ENCODE data around the gene DRD2.

DRD2 gene

GRCh38 chr11:113460469-113460868 lies 14.7 kb downstream of the DRD2 start:
- no peak overlapping the region for H3K4me3 ChIP-seq (ENCODE audit: low read depth in 1 of 2, low read length in 2 of 2)
- no peak overlapping the region for H3K27ac ChIP-seq (ENCODE audit: low read depth, low read length)
- no peaks in the 10 kb centered on the region for H3K9me3 ChIP-seq (ENCODE audit: low read length)
- H3K9ac ChIP-seq (ENCODE audit: low read length), result no peak overlapping the region
- no peaks in the 10 kb centered on the region for H3K4me1 ChIP-seq (ENCODE audit: insufficient read depth, low read length)
- H3K36me3 ChIP-seq (ENCODE audit: insufficient read depth, low read length), result no peaks in the 10 kb centered on the region
- H3K27me3 ChIP-seq (ENCODE audit: control insufficient read depth in 1 of 2, insufficient read depth in 2 of 2, low read length in 2 of 2), result no peaks in the 10 kb centered on the region

- H3K27ac ChIP-seq (ENCODE audit: low read depth, low read length), result no peak overlapping the region
- H3K4me1 ChIP-seq (ENCODE audit: insufficient read depth, low read length), result no peaks in the 10 kb centered on the region
- no peaks in the 10 kb centered on the region for H3K36me3 ChIP-seq (ENCODE audit: insufficient read depth, low read length)
- no peaks in the 10 kb centered on the region for H3K27me3 ChIP-seq (ENCODE audit: control insufficient read depth in 1 of 2, insufficient read depth in 2 of 2, low read length in 2 of 2)
- H3K9ac ChIP-seq (ENCODE audit: low read length), result no peak overlapping the region
- no peak overlapping the region for H3K4me3 ChIP-seq (ENCODE audit: low read depth in 1 of 2, low read length in 2 of 2)
- no peaks in the 10 kb centered on the region for H3K9me3 ChIP-seq (ENCODE audit: low read length)
Measured at GRCh38 chr11:113458189-113458588, 17.0 kb downstream of the DRD2 start.

GRCh38 chr11:113457784-113458183 lies 17.4 kb downstream of the DRD2 start:
- no peak overlapping the region for H3K4me3 ChIP-seq (ENCODE audit: low read depth in 1 of 2, low read length in 2 of 2)
- no peaks in the 10 kb centered on the region for H3K27me3 ChIP-seq (ENCODE audit: control insufficient read depth in 1 of 2, insufficient read depth in 2 of 2, low read length in 2 of 2)
- no peaks in the 10 kb centered on the region for H3K4me1 ChIP-seq (ENCODE audit: insufficient read depth, low read length)
- no peak overlapping the region for H3K27ac ChIP-seq (ENCODE audit: low read depth, low read length)
- H3K36me3 ChIP-seq (ENCODE audit: insufficient read depth, low read length), result no peaks in the 10 kb centered on the region
- no peak overlapping the region for H3K9ac ChIP-seq (ENCODE audit: low read length)
- no peaks in the 10 kb centered on the region for H3K9me3 ChIP-seq (ENCODE audit: low read length)

GRCh38 chr11:113454455-113454854 lies 20.7 kb downstream of the DRD2 start:
- H3K36me3 ChIP-seq (ENCODE audit: insufficient read depth, low read length), result no peaks in the 10 kb centered on the region
- H3K4me3 ChIP-seq (ENCODE audit: low read depth in 1 of 2, low read length in 2 of 2), result no peak overlapping the region
- no peak overlapping the region for H3K9ac ChIP-seq (ENCODE audit: low read length)
- H3K4me1 ChIP-seq (ENCODE audit: insufficient read depth, low read length), result no peaks in the 10 kb centered on the region
- H3K27me3 ChIP-seq (ENCODE audit: control insufficient read depth in 1 of 2, insufficient read depth in 2 of 2, low read length in 2 of 2), result no peaks in the 10 kb centered on the region
- H3K9me3 ChIP-seq (ENCODE audit: low read length), result no peaks in the 10 kb centered on the region
- H3K27ac ChIP-seq (ENCODE audit: low read depth, low read length), result no peak overlapping the region

GRCh38 chr11:113449743-113450142 lies 25.5 kb downstream of the DRD2 start:
- peaks cover 20% of the 10 kb centered on the region for H3K4me1 ChIP-seq (ENCODE audit: insufficient read depth, low read length)
- no peaks in the 10 kb centered on the region for H3K9me3 ChIP-seq (ENCODE audit: low read length)
- H3K4me3 ChIP-seq (ENCODE audit: low read depth in 1 of 2, low read length in 2 of 2), result no peak overlapping the region
- H3K36me3 ChIP-seq (ENCODE audit: insufficient read depth, low read length), result no peaks in the 10 kb centered on the region
- H3K27ac ChIP-seq (ENCODE audit: low read depth, low read length), result no peak overlapping the region
- H3K9ac ChIP-seq (ENCODE audit: low read length), result no peak overlapping the region
- H3K27me3 ChIP-seq (ENCODE audit: control insufficient read depth in 1 of 2, insufficient read depth in 2 of 2, low read length in 2 of 2), result no peaks in the 10 kb centered on the region

- no peak overlapping the region for H3K4me3 ChIP-seq (ENCODE audit: low read depth in 1 of 2, low read length in 2 of 2)
Measured at GRCh38 chr11:113448316-113448677, 26.9 kb downstream of the DRD2 start.

GRCh38 chr11:113447621-113448315 lies 27.4 kb downstream of the DRD2 start:
- Histone ChIP-seq H3K9me3 (ENCODE audit: low read length) (no peaks in the 10 kb centered on the region), H3K9ac (ENCODE audit: low read length) (no peak overlapping the region), H3K27ac (ENCODE audit: low read depth, low read length) (no peak overlapping the region), H3K4me1 (ENCODE audit: insufficient read depth, low read length) (peaks cover 26% of the 10 kb centered on the region), H3K27me3 (ENCODE audit: control insufficient read depth in 1 of 2, insufficient read depth in 2 of 2, low read length in 2 of 2) (no peaks in the 10 kb centered on the region), H3K36me3 (ENCODE audit: insufficient read depth, low read length) (no peaks in the 10 kb centered on the region), H3K4me3 (ENCODE audit: low read depth in 1 of 2, low read length in 2 of 2) (no peak overlapping the region)

More at GRCh38 chr11:113448316-113448677, 26.9 kb downstream of the DRD2 start:
- no peaks in the 10 kb centered on the region for H3K36me3 ChIP-seq (ENCODE audit: insufficient read depth, low read length)
- H3K9me3 ChIP-seq (ENCODE audit: low read length), result no peaks in the 10 kb centered on the region
- no peak overlapping the region for H3K27ac ChIP-seq (ENCODE audit: low read depth, low read length)
- no peak overlapping the region for H3K9ac ChIP-seq (ENCODE audit: low read length)
- peaks cover 26% of the 10 kb centered on the region for H3K4me1 ChIP-seq (ENCODE audit: insufficient read depth, low read length)
- H3K27me3 ChIP-seq (ENCODE audit: control insufficient read depth in 1 of 2, insufficient read depth in 2 of 2, low read length in 2 of 2), result no peaks in the 10 kb centered on the region

GRCh38 chr11:113446938-113447337 lies 28.3 kb downstream of the DRD2 start:
- Histone ChIP-seq H3K27me3 (ENCODE audit: control insufficient read depth in 1 of 2, insufficient read depth in 2 of 2, low read length in 2 of 2) (no peaks in the 10 kb centered on the region), H3K4me1 (ENCODE audit: insufficient read depth, low read length) (peaks cover 26% of the 10 kb centered on the region), H3K27ac (ENCODE audit: low read depth, low read length) (no peak overlapping the region)

GRCh38 chr11:113446112-113446511 lies 29.1 kb downstream of the DRD2 start:
- no peak overlapping the region for H3K4me3 ChIP-seq (ENCODE audit: low read depth in 1 of 2, low read length in 2 of 2)
- no peaks in the 10 kb centered on the region for H3K36me3 ChIP-seq (ENCODE audit: insufficient read depth, low read length)
- no peak overlapping the region for H3K27ac ChIP-seq (ENCODE audit: low read depth, low read length)
- H3K9ac ChIP-seq (ENCODE audit: low read length), result no peak overlapping the region
- H3K9me3 ChIP-seq (ENCODE audit: low read length), result no peaks in the 10 kb centered on the region
- H3K27me3 ChIP-seq (ENCODE audit: control insufficient read depth in 1 of 2, insufficient read depth in 2 of 2, low read length in 2 of 2), result no peaks in the 10 kb centered on the region
- H3K4me1 ChIP-seq (ENCODE audit: insufficient read depth, low read length), result peaks cover 26% of the 10 kb centered on the region

More at GRCh38 chr11:113446938-113447337, 28.3 kb downstream of the DRD2 start:
- H3K9me3 ChIP-seq (ENCODE audit: low read length), result no peaks in the 10 kb centered on the region
- no peak overlapping the region for H3K9ac ChIP-seq (ENCODE audit: low read length)
- H3K36me3 ChIP-seq (ENCODE audit: insufficient read depth, low read length), result no peaks in the 10 kb centered on the region
- H3K4me3 ChIP-seq (ENCODE audit: low read depth in 1 of 2, low read length in 2 of 2), result no peak overlapping the region

GRCh38 chr11:113444502-113445123 lies 30.6 kb downstream of the DRD2 start:
- no peak overlapping the region for H3K9ac ChIP-seq (ENCODE audit: low read length)
- H3K36me3 ChIP-seq (ENCODE audit: insufficient read depth, low read length), result no peaks in the 10 kb centered on the region
- peaks cover 26% of the 10 kb centered on the region for H3K4me1 ChIP-seq (ENCODE audit: insufficient read depth, low read length)
- no peaks in the 10 kb centered on the region for H3K9me3 ChIP-seq (ENCODE audit: low read length)
- H3K27ac ChIP-seq (ENCODE audit: low read depth, low read length), result no peak overlapping the region
- H3K27me3 ChIP-seq (ENCODE audit: control insufficient read depth in 1 of 2, insufficient read depth in 2 of 2, low read length in 2 of 2), result no peaks in the 10 kb centered on the region
- no peak overlapping the region for H3K4me3 ChIP-seq (ENCODE audit: low read depth in 1 of 2, low read length in 2 of 2)

- Histone ChIP-seq H3K9ac (ENCODE audit: low read length) (no peak overlapping the region), H3K27me3 (ENCODE audit: control insufficient read depth in 1 of 2, insufficient read depth in 2 of 2, low read length in 2 of 2) (no peaks in the 10 kb centered on the region), H3K4me3 (ENCODE audit: low read depth in 1 of 2, low read length in 2 of 2) (no peak overlapping the region), H3K9me3 (ENCODE audit: low read length) (no peaks in the 10 kb centered on the region), H3K27ac (ENCODE audit: low read depth, low read length) (no peak overlapping the region), H3K36me3 (ENCODE audit: insufficient read depth, low read length) (no peaks in the 10 kb centered on the region), H3K4me1 (ENCODE audit: insufficient read depth, low read length) (peaks cover 17% of the 10 kb centered on the region)
Measured at GRCh38 chr11:113440816-113441215, 34.4 kb downstream of the DRD2 start.

Measured in muscle layer of colon (tissue), 2 donors.